MCF 10A (cell line): ENCODE results near the gene MPDU1. TPM values are rescaled to one million over a fixed set of nuclear protein-coding genes. Genes with fewer than 3 reads are reported as not detected.

Source experiments
- BruUV-seq: library from RNA; stranded (reverse); fragments of 400-500 nt; replicated peaks from 2 replicates; lab custom pipeline; 2021; lab: Mats Ljungman, UMichigan
- CTCF ChIA-PET: fragments of 300-600 bp; sonication (Branson Sonifier 250); formaldehyde crosslinking; extraction: SDS; loops from one replicate; lab custom pipeline; 2021; ENCODE audit warnings: antibody characterized with exemption, inconsistent platforms; lab: Yijun Ruan, JAX
- POLR2A ChIA-PET: fragments of 300-600, 350-650 bp; sonication (Branson Sonifier 250); formaldehyde crosslinking; extraction: SDS; loops from one replicate; lab custom pipeline; 2020; ENCODE audit warnings: antibody characterized with exemption, inconsistent platforms; lab: Yijun Ruan, JAX
- DNase-seq: peaks from one replicate; pipeline ENCODE4 v3.0.0-alpha.2; 2018; ENCODE audit not compliant: unreplicated experiment
- H3K27ac Mint-ChIP-seq: one replicate; pipeline ENCODE4 v1.8.0; 2022; ENCODE audit warnings: mild to moderate bottlenecking, low read depth, mixed read lengths; ENCODE audit not compliant: unreplicated experiment
- H3K27me3 Mint-ChIP-seq: one replicate; pipeline ENCODE4 v1.8.0; 2022; ENCODE audit warnings: mixed read lengths; ENCODE audit not compliant: insufficient read depth, unreplicated experiment
- H3K36me3 Mint-ChIP-seq: one replicate; pipeline ENCODE4 v1.8.0; 2022; ENCODE audit warnings: mild to moderate bottlenecking, moderate library complexity, mixed read lengths; ENCODE audit not compliant: insufficient read depth, unreplicated experiment
- H3K4me1 Mint-ChIP-seq: one replicate; pipeline ENCODE4 v1.8.0; 2022; ENCODE audit warnings: mixed read lengths; ENCODE audit not compliant: insufficient read depth, unreplicated experiment
- H3K4me3 Mint-ChIP-seq: one replicate; pipeline ENCODE4 v1.8.0; 2022; ENCODE audit warnings: mild to moderate bottlenecking, moderate library complexity, mixed read lengths; ENCODE audit not compliant: unreplicated experiment
- H3K9me3 Mint-ChIP-seq: one replicate; pipeline ENCODE4 v1.8.0; 2022; ENCODE audit warnings: mixed read lengths; ENCODE audit not compliant: unreplicated experiment
- CTCF ChIP-seq: fragments of 200-600 bp; IDR thresholded peaks from one replicate; pipeline ENCODE4 v1.8.0; 2022; ENCODE audit warnings: antibody characterized with exemption, mild to moderate bottlenecking; ENCODE audit not compliant: unreplicated experiment
- intact Hi-C: fragments of 100-400 bp; cut with micrococcal nuclease; formaldehyde crosslinking; loops from 2 replicates; pipeline ENCODE4 v1.14.1; 2022
- total RNA-seq: library from RNA; stranded (reverse); gene quantifications from 2 replicates; pipeline ENCODE4 v1.2.3, GENCODE V29; 2022

MPDU1 gene
- total RNA-seq, 1 experiment from 2014 or later = 56.5 TPM

GRCh38 chr17:7588553-7589203 lies 5.0 kb downstream of the MPDU1 start:
- no peak for TF ChIP-seq CTCF
- H3K27ac Mint-ChIP-seq = peak overlapping the region; percentile 86
- POLR2A ChIA-PET = interaction anchor here (0.6 to 14.9 kb wide), 25 partner anchors 13 to 566 kb away, joined by 3 to 303 read pairs (median 4); partner anchors contain the start of genes CD68, DNAH2, FXR2 and NEURL4

GRCh38 chr17:7589204-7589868 lies 5.7 kb downstream of the MPDU1 start:
- H3K27me3 Mint-ChIP-seq = no peaks in the 10 kb centered on the region
- intact Hi-C loops = loop anchor here (1.0 to 2.0 kb wide), 2 partner anchors 28 to 75 kb away; partner anchors contain the start of gene SENP3
- ChIA-PET CTCF (interaction anchor here (0.5 to 7.7 kb wide), 28 partner anchors 9 to 1122 kb away, joined by 3 to 89 read pairs (median 4); partner anchors contain the start of genes CD68, DNAH2, FXR2 and NAA38), POLR2A (interaction anchor here (0.6 to 14.9 kb wide), 24 partner anchors 13 to 566 kb away, joined by 3 to 303 read pairs (median 4); partner anchors contain the start of genes CD68, DNAH2, FXR2 and NEURL4)
- DNase-seq = peak; percentile 92
- peaks cover 42% of the 10 kb centered on the region for H3K4me1 Mint-ChIP-seq
- BruUV-seq = TSS peak; percentile 85
- TF ChIP-seq CTCF = peak; percentile 88
- H3K9me3 Mint-ChIP-seq = no peaks in the 10 kb centered on the region
- H3K27ac Mint-ChIP-seq = peak overlapping the region; percentile 78
- H3K36me3 Mint-ChIP-seq = peaks cover 46% of the 10 kb centered on the region
- H3K4me3 Mint-ChIP-seq = peak overlapping the region; percentile 76

More at GRCh38 chr17:7588553-7589203, 5.0 kb downstream of the MPDU1 start:
- DNase-seq = peak; percentile 64
- Mint-ChIP-seq H3K36me3 (peaks cover 43% of the 10 kb centered on the region), H3K4me3 (peak overlapping the region; percentile 76), H3K27me3 (no peaks in the 10 kb centered on the region), H3K9me3 (no peaks in the 10 kb centered on the region), H3K4me1 (peaks cover 42% of the 10 kb centered on the region)
- BruUV-seq = no TSS peak
- intact Hi-C loops = loop anchor here (1.0 to 2.0 kb wide), 2 partner anchors 27 to 74 kb away; partner anchors contain the start of gene SENP3
- CTCF ChIA-PET = interaction anchor here (0.6 to 7.7 kb wide), 25 partner anchors 11 to 297 kb away, joined by 3 to 89 read pairs (median 4); partner anchors contain the start of genes CD68, DNAH2, FXR2 and NAA38

- CTCF ChIA-PET = interaction anchor here (0.6 to 7.7 kb wide), 21 partner anchors 8 to 1123 kb away, joined by 3 to 89 read pairs (median 4); partner anchors contain the start of genes CD68, DNAH2, FXR2 and TP53
These were observed 6.4 kb downstream of the MPDU1 start, which contains the start of gene SOX15 for GRCh38 chr17:7589891-7590691. SOX15 (minus strand) TSS chr17:7590094; CDS start chr17:7589676, 418 bp downstream.

More at GRCh38 chr17:7589891-7590691, 6.4 kb downstream of the MPDU1 start, which contains the start of gene SOX15:
- BruUV-seq = no TSS peak
- no peaks in the 10 kb centered on the region for H3K27me3 Mint-ChIP-seq
- POLR2A ChIA-PET = interaction anchor here (0.6 to 14.9 kb wide), 24 partner anchors 12 to 565 kb away, joined by 3 to 303 read pairs (median 4); partner anchors contain the start of genes CD68, DNAH2, FXR2 and NEURL4
- H3K4me1 Mint-ChIP-seq = peaks cover 38% of the 10 kb centered on the region
- H3K36me3 Mint-ChIP-seq = peaks cover 51% of the 10 kb centered on the region
- H3K4me3 Mint-ChIP-seq = peak within 1 kb of the TSS; percentile 76
- H3K9me3 Mint-ChIP-seq = no peaks in the 10 kb centered on the region
- no peak for TF ChIP-seq CTCF
- peak within 1 kb of the TSS; percentile 78 for H3K27ac Mint-ChIP-seq
- DNase-seq = peak; percentile 80
- intact Hi-C loops = loop anchor here (1.0 to 2.0 kb wide), 3 partner anchors 25 to 75 kb away; partner anchors contain the start of genes FXR2 and SENP3
